HG02870 (cell line): Measurements from ENCODE around the gene ANKS1A.
"Not testable (repeated sequence)": the region's sequence is repeated elsewhere in the genome, so short reads cannot be mapped to it uniquely, and the experiment has no call there.

Source experiments
- ATAC-seq: cut with Tn5 transposase; IDR thresholded peaks from one replicate; pipeline ENCODE4 v1.9.1; 2021; ENCODE audit warnings: mild to moderate bottlenecking, moderate library complexity; ENCODE audit not compliant: unreplicated experiment

Gene ANKS1A

GRCh38 chr6:35092362-35093117 is 203.5 kb downstream of the ANKS1A start:
- no peak for ATAC-seq

- no peak for ATAC-seq
Observed at GRCh38 chr6:35093118-35093445, 204.0 kb downstream of the ANKS1A start.

- no peak for ATAC-seq
Observed at GRCh38 chr6:35093783-35094182, 204.7 kb downstream of the ANKS1A start.

DNA sequence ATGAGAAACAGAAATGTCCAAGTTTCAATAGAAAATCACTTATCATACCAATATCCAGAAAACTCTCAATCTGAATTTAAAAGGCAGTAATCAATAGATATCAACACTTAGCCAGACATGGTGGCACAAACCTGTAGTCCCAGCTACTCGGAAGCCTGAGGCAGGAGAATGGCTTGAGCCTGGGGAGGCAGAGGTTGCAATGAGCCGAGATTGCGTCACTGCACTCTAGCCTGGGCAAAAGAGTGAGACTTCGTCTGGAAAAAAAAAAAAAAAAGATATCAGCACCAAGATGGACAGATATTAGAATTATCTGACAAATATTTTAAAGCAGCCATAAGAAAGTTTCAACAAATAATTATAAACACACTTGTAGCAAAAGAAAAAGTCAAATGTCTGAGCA is 205.1 kb downstream of the ANKS1A start:
- ATAC-seq, result no peak

DNA sequence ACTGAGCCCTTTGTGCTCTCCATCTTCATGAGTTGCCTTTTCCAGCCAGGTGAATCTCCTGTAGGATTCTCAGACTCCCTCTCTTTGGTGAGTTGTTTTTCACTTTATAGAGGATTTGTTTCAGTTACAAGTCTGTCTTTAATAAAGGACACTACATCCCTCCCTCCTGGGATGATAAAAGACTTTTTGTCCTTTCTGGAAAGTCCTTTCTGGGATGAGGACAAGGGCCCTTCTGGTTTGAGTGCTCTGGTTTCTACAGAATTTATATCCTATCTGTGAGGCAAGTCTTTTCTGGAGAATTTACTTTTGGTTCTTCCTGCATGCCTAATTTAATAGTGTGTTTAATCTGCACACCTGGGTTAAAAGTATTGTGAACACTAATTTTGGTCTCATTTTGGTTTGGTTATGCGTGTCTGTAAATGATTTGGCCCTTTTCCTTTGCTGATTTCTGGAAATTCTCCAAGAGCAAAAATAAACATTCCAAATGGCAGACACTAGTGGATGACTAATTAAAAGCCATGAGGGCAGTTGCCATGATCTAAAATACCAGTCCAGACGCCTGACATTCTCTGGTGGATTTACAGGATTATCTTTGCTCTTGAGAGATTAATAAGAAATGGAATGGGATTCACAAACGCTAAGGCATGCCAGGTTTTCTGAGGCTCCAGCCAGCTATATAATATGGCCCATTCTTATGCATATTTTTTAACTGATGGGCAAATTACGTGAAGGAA is 207.2 kb downstream of the ANKS1A start:
- ATAC-seq, result no peak

- no peak for ATAC-seq
Observed at GRCh38 chr6:35099116-35099515, 210.1 kb downstream of the ANKS1A start.

GRCh38 chr6:35105078-35105477 is 216.0 kb downstream of the ANKS1A start:
- no peak for ATAC-seq

GRCh38 chr6:35106061-35106460 is 217.0 kb downstream of the ANKS1A start:
- not testable (repeated sequence) for ATAC-seq

DNA sequence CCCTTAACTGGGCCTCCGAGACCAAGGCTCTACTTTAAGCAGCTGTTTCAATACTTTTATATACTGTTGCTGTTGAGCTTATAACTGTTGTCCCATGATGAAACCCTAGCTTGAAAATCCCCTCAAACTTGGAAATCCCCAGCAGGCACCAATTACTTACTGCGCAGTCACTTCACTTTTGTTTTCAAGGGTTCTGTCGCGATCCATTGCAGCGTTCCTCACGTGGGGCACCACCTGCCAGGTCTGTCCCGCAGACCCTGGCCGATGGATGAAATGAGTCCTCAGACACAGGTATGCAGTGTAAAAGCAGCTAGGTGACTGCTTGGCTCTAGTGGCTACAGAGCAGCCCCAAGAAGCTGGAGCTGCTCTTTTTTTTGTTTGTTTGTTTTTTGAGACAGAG is 218.2 kb downstream of the ANKS1A start:
- ATAC-seq, result not testable (repeated sequence)

DNA sequence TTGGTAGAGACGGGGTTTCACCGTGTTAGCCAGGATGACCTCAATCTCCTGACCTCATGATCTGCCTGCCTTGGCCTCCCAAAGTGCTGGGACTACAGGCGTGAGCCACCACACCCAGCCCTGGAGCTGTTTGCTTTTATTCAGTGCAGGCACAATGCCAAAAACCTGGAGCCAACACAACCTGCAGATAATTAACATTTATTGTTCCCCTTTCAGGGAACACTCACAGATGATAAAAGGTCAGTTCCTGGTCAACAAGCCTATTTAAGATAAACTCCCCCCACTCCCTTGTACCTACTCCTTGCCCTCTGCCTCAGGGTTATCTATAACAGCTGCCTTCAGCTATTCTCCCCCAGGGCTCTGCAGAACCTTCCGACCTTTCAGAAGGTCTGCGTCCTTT is 218.7 kb downstream of the ANKS1A start:
- not testable (repeated sequence) for ATAC-seq

- ATAC-seq, result no peak
Observed at GRCh38 chr6:35108309-35108885, 219.3 kb downstream of the ANKS1A start.

GRCh38 chr6:35120746-35121145 is 231.7 kb downstream of the ANKS1A start:
- no peak for ATAC-seq

DNA sequence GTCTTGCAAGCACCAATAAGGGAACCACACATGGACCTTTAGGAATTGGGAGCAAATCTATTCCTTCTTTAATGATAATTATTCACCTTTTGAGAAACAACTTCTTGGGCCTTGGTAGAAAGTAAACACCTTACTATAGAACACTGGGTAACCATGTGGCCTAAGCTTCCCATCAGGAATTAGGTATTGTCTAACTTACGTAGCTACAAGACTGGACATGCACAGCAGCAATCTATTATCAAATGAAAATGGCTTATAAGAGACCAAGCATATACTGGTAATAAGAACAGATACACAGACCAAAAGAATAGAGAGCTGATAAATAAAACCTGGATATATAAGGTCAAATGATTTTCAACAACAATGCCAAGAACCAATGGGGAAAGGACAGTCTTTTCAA is 235.3 kb downstream of the ANKS1A start:
- ATAC-seq, result no peak

DNA sequence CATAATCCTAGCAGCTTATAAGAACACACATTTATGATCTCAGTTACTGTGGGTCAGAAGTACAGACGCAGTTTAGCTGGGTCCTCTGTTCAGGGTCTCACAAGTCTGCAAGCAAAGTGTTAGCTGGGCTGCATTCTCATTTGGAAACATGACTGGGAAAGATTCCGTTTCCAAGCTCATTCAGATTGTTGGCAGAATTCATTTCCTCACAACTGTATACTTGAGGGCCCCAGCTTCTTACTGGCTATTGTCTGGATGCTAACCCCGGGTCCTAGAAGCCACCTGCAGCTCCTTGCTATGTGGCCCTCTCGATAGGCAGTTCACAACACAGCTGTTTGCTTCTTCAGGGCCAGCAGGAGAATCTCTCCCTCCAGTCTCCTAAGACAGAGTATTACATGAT is 239.0 kb downstream of the ANKS1A start:
- ATAC-seq, result no peak

GRCh38 chr6:35128496-35128895 is 239.4 kb downstream of the ANKS1A start:
- no peak for ATAC-seq

DNA sequence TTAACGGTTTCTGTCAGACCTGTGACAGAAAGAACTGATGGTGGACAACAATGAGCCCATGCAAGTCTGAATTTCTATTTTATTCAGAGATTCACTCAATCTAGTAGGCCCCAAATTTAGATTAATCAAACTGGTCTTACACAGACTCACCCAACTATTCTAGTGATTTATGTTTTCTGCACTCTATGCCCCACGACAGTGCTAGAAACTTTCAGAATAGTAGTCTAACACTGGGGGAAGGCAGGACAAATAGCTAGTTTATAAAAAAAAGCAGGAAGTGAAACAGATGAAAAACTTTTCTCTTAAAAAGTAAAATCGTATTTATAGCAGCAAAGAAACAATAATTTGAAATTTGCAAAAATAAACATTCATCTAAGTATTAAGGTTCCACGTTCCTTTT is 247.1 kb downstream of the ANKS1A start:
- no peak for ATAC-seq

GRCh38 chr6:35138191-35138590 is 249.1 kb downstream of the ANKS1A start:
- ATAC-seq, result not testable (repeated sequence)

DNA sequence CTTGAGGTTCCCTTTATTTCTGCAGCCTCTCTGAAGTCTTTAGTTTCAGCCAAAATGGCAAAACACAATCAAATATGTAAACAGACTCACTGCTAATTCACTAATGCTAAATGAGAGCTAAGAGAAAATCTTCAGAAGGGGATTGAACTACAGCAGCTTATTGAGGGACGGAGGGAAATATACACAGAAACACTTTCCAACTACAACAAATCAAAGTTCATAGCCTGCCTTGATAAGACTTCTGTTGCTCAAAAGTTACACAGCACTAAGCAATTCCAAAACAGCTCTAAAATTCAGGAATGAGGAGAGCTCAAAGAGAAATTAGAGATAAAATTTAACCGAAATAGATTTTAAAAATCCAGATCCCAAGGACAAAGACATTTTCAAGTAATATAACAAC is 250.4 kb downstream of the ANKS1A start:
- no peak for ATAC-seq

- no peak for ATAC-seq
Observed at GRCh38 chr6:35139924-35140638, 251.0 kb downstream of the ANKS1A start.

DNA sequence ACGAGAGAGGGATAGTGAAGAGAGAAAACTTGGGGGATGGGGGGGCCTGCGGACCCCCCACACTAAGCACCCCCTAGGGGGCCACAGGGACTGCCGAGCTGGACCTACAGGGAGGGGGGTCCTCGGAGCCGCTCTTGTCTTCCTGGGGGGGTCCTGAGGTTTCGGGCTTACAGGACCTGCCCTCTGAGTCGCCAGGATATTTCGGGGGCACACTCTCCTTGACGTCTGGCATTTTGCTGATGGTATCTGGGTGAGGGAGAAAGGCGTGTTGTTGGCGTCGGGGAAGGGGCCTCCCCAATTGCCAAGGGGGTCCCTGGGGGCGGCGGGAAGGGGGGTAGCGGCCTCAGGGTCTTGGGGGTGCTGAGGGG is 251.6 kb downstream of the ANKS1A start:
- ATAC-seq, result no peak
